SH-SY5Y (cell line): ENCODE results near the gene PIEZO2.

Source experiments
- GATA2 ChIP-seq: IDR thresholded peaks from 2 replicates; pipeline ENCODE4 v1.6.1; 2011; ENCODE audit warnings: mild to moderate bottlenecking, low read depth, low read length
- GATA3 ChIP-seq: IDR thresholded peaks from 2 replicates; pipeline ENCODE4 v1.6.1; 2011; ENCODE audit warnings: low read depth, mild to moderate bottlenecking, low read length, moderate library complexity

PIEZO2 gene

DNA sequence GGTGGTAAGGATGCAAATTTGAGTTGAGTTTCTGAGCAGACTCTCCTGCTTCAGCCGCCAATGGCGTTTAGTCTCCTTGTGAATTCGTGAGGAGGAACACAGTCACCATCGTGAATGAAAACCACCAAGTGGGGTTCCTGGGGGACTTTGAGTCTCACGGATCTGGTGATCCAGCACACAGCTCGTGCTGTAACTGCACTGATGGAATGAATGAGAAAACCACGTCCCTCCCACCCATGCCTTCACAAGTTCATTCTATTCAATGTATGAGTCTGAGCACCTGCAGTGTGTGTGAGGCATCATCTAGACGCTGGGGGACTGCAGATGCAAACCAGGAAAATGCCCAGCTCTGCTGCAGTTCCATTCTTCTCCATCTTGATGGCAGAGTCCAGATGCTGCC, 127.9 kb downstream of the PIEZO2 start:
- TF ChIP-seq GATA2: no peak
- TF ChIP-seq GATA3: no peak

DNA sequence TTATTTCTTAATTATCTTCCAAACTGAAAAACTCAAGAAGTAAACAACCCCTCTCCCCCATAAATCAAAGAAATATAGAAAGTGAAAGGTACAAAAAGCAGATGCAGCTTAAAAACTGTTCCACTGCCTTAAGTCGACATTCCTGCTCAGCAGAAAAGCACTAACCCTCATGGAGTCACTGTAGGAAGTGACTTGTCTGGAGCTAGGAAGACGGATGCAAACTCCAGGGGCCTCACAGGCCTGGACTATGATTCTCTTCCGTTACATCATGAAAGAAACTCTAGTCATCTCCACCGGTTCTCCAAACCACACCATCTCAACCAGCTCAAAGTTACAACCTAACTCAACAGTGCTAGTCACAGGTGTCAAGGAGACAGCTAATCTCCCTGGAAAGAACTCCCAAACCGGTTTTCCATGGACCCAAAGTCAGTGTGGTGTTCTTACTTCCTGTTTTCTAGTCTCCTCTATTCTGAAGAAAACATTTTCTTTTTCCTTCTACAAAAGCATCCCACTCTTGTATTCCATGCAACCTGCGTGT, 128.4 kb downstream of the PIEZO2 start:
- no peak for TF ChIP-seq GATA3
- TF ChIP-seq GATA2: no peak

GRCh38 chr18:11020161-11020853, 129.1 kb downstream of the PIEZO2 start:
- TF ChIP-seq GATA2: no peak
- no peak for TF ChIP-seq GATA3

GRCh38 chr18:11019295-11020105, 129.9 kb downstream of the PIEZO2 start:
- TF ChIP-seq GATA3 (no peak), GATA2 (no peak)

- TF ChIP-seq GATA3 (no peak), GATA2 (no peak)
Measured at GRCh38 chr18:11009869-11010268, 139.5 kb downstream of the PIEZO2 start.

GRCh38 chr18:11009147-11009546, 140.2 kb downstream of the PIEZO2 start:
- no peak for TF ChIP-seq GATA2
- no peak for TF ChIP-seq GATA3

DNA sequence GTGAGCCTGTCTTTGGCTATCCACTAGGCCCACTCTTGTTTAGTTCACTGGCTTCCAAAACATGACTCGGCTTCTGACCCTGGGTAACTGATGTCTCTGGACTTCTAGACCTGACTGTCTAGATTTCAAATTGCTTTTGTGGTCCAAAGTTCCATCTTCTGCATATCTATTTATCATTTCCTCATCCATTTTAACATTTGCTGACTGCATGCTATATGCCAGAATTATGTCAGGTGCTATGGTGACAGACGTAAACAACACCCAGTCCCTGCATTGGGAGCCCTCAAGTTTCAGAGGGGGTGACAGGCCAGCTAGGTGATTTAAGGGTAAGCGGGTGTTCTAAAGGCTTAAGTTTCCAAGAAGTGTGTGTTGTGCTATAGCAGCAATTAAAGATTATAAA, 140.9 kb downstream of the PIEZO2 start:
- TF ChIP-seq GATA2 (no peak), GATA3 (no peak)

- TF ChIP-seq GATA3 (no peak), GATA2 (no peak)
Measured at GRCh38 chr18:11005528-11005927, 143.8 kb downstream of the PIEZO2 start.

- no peak for TF ChIP-seq GATA3
- TF ChIP-seq GATA2: no peak
Measured at GRCh38 chr18:11004951-11005350, 144.4 kb downstream of the PIEZO2 start.

GRCh38 chr18:11004294-11004693, 145.1 kb downstream of the PIEZO2 start:
- no peak for TF ChIP-seq GATA2
- TF ChIP-seq GATA3: no peak

- TF ChIP-seq GATA2: no peak
- TF ChIP-seq GATA3: no peak
Measured at GRCh38 chr18:11002796-11003195, 146.6 kb downstream of the PIEZO2 start.

- TF ChIP-seq GATA3 (no peak), GATA2 (no peak)
Measured at GRCh38 chr18:11002277-11002676, 147.1 kb downstream of the PIEZO2 start.

DNA sequence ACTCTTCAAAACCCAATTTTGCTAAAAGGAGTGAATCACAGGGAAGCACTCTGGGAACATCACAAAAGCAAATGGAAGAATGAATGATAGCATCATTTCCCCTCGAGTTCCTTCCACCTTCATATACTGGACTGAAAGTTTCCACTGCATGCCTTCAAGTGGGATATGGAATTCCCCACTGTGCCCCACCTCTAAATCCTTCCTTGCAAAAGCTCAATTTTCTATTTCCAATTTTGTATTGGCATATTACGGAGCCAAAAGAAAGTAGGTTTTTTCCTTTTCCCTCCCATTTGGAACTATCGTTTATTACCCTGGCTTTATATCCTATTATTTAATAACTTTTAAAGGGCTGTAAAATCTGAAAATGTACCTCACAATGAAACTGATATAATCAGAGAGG, 149.3 kb downstream of the PIEZO2 start:
- TF ChIP-seq GATA3 (no peak), GATA2 (no peak)

GRCh38 chr18:10997885-10998284, 151.5 kb downstream of the PIEZO2 start:
- TF ChIP-seq GATA2: no peak

DNA sequence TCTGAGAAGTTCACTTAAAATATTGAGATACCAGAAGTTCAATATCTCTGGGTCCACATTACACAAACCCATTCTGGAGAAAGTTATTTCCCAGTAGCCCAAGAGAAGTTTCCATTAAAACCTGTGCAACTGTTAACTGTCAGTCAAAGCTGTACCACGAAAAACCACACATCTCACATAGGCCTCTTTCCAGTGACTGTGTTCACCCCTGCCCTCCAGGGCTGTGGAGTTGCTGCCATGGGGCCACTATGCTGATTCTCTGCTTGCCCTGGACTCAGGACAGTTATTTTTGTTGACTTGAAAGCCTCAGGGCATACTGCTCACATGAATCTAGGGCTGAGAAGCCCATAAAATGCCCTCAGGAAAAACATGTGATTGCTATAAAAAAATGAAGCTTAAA, 153.8 kb downstream of the PIEZO2 start:
- TF ChIP-seq GATA3 (no peak), GATA2 (no peak)
